ENCODE results near the gene BCO2. TPM values are rescaled to one million over a fixed set of nuclear protein-coding genes. Genes with fewer than 3 reads are reported as not detected.

BCO2 gene
- total and polyA plus RNA-seq, 2 experiments from 2014 or later = 0.63 to 1.1 TPM

- Histone ChIP-seq H4K20me1 (replicated peaks; ENCODE audit: insufficient read depth) (peaks cover 5% of the 10 kb centered on the region; the same call in 1 of the 2 replicates), H3K27me3 (ENCODE audit: insufficient read depth) (no peaks in the 10 kb centered on the region; the same call in 1 of the 2 replicates), H3K36me3 (ENCODE audit: insufficient read depth) (no peaks in the 10 kb centered on the region), H3K27ac (ENCODE audit: low read depth) (no peak overlapping the region), H3K9me2 (ENCODE audit: insufficient read depth) (no peaks in the 10 kb centered on the region), H3K79me2 (replicated peaks; ENCODE audit: insufficient read depth) (peaks cover 24% of the 10 kb centered on the region), H3K4me2 (no peak overlapping the region), H3F3A (replicated peaks; ENCODE audit: low read depth) (no peaks in the 10 kb centered on the region), H3K4me1 (ENCODE audit: insufficient read depth) (peaks cover 7% of the 10 kb centered on the region; the same call in 1 of the 2 replicates), H2AFZ (no peak overlapping the region), H3K4me3 (no peak overlapping the region)
- H3K4me3 Mint-ChIP-seq = no peak overlapping the region
- no peaks in the 10 kb centered on the region for H3K36me3 Mint-ChIP-seq (ENCODE audit: low read depth)
- no peak for ATAC-seq
- no peaks in the 10 kb centered on the region for H3K9me3 Mint-ChIP-seq
- H3K27me3 Mint-ChIP-seq (ENCODE audit: insufficient read depth, low read depth, poor library complexity) = peaks cover 9% of the 10 kb centered on the region
- peaks cover 8% of the 10 kb centered on the region for H3K4me1 Mint-ChIP-seq
- no peak for TF ChIP-seq EZH2phosphoT487 (IDR thresholded peaks at IDR 0.05; ENCODE audit: unreplicated experiment)
- TF ChIP-seq, protein P1, sequence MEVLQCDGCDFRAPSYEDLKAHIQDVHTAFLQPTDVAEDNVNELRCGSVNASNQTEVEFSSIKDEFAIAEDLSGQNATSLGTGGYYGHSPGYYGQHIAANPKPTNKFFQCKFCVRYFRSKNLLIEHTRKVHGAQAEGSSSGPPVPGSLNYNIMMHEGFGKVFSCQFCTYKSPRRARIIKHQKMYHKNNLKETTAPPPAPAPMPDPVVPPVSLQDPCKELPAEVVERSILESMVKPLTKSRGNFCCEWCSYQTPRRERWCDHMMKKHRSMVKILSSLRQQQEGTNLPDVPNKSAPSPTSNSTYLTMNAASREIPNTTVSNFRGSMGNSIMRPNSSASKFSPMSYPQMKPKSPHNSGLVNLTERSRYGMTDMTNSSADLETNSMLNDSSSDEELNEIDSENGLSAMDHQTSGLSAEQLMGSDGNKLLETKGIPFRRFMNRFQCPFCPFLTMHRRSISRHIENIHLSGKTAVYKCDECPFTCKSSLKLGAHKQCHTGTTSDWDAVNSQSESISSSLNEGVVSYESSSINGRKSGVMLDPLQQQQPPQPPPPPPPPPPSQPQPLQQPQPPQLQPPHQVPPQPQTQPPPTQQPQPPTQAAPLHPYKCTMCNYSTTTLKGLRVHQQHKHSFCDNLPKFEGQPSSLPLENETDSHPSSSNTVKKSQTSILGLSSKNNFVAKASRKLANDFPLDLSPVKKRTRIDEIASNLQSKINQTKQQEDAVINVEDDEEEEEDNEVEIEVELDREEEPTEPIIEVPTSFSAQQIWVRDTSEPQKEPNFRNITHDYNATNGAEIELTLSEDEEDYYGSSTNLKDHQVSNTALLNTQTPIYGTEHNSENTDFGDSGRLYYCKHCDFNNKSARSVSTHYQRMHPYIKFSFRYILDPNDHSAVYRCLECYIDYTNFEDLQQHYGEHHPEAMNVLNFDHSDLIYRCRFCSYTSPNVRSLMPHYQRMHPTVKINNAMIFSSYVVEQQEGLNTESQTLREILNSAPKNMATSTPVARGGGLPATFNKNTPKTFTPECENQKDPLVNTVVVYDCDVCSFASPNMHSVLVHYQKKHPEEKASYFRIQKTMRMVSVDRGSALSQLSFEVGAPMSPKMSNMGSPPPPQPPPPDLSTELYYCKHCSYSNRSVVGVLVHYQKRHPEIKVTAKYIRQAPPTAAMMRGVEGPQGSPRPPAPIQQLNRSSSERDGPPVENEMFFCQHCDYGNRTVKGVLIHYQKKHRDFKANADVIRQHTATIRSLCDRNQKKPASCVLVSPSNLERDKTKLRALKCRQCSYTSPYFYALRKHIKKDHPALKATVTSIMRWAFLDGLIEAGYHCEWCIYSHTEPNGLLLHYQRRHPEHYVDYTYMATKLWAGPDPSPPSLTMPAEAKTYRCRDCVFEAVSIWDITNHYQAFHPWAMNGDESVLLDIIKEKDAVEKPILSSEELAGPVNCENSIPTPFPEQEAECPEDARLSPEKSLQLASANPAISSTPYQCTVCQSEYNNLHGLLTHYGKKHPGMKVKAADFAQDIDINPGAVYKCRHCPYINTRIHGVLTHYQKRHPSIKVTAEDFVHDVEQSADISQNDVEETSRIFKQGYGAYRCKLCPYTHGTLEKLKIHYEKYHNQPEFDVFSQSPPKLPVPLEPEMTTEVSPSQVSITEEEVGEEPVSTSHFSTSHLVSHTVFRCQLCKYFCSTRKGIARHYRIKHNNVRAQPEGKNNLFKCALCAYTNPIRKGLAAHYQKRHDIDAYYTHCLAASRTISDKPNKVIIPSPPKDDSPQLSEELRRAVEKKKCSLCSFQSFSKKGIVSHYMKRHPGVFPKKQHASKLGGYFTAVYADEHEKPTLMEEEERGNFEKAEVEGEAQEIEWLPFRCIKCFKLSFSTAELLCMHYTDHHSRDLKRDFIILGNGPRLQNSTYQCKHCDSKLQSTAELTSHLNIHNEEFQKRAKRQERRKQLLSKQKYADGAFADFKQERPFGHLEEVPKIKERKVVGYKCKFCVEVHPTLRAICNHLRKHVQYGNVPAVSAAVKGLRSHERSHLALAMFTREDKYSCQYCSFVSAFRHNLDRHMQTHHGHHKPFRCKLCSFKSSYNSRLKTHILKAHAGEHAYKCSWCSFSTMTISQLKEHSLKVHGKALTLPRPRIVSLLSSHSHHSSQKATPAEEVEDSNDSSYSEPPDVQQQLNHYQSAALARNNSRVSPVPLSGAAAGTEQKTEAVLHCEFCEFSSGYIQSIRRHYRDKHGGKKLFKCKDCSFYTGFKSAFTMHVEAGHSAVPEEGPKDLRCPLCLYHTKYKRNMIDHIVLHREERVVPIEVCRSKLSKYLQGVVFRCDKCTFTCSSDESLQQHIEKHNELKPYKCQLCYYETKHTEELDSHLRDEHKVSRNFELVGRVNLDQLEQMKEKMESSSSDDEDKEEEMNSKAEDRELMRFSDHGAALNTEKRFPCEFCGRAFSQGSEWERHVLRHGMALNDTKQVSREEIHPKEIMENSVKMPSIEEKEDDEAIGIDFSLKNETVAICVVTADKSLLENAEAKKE (CRISPR knock-in tag; IDR thresholded peaks at IDR 0.05) = no peak
- TF ChIP-seq POLR2AphosphoS5 (IDR thresholded peaks at IDR 0.05; ENCODE audit: low read depth) = no peak
- TF ChIP-seq CREB1 (CRISPR knock-in tag; IDR thresholded peaks at IDR 0.05; ENCODE audit: low read depth) = no peak
- no peak for TF ChIP-seq ZNF114 (CRISPR knock-in tag; IDR thresholded peaks at IDR 0.05)
- TF ChIP-seq ZNF331 (CRISPR knock-in tag; IDR thresholded peaks at IDR 0.05; ENCODE audit: low read depth) = no peak
- TF ChIP-seq STAT1 (IDR thresholded peaks at IDR 0.05; ENCODE audit: unreplicated experiment) = no peak
- TF ChIP-seq EZH2 (IDR thresholded peaks at IDR 0.05; ENCODE audit: low read depth, unreplicated experiment) = no peak
- DNase-seq (ENCODE audit: low spot score) = no peak
- no peak overlapping the region for H3K27ac Mint-ChIP-seq
Observed at GRCh38 chr11:112223754-112224532, 48.6 kb downstream of the BCO2 start.

All from GM23338 (cell line).